Keratinocyte (primary cell): ENCODE results near the gene FAM163A.

ENCODE experiments used
- EZH2 ChIP-seq: IDR thresholded peaks from one replicate; pipeline ENCODE4 v1.6.1; 2012; ENCODE audit warnings: inconsistent platforms, mild to moderate bottlenecking, low read length, moderate library complexity
- TF ChIP-seq, protein P1 (sequence below), 3 experiments: IDR thresholded peaks in 1 of 3; conservative IDR thresholded peaks in 1 of 3; optimal IDR thresholded peaks in 1 of 3; 2 replicates in 2 of 3; 3 replicates in 1 of 3; pipeline versions ENCODE3 to v1.5.1; 2011; ENCODE audit warnings: low read length in 3 of 3, mild to moderate bottlenecking in 3 of 3, moderate library complexity in 2 of 3, control low read depth in 1 of 3, inconsistent platforms in 1 of 3; ENCODE audit not compliant: insufficient read depth in 2 of 3; ENCODE audit errors: extremely low read depth in 1 of 3

DNA sequence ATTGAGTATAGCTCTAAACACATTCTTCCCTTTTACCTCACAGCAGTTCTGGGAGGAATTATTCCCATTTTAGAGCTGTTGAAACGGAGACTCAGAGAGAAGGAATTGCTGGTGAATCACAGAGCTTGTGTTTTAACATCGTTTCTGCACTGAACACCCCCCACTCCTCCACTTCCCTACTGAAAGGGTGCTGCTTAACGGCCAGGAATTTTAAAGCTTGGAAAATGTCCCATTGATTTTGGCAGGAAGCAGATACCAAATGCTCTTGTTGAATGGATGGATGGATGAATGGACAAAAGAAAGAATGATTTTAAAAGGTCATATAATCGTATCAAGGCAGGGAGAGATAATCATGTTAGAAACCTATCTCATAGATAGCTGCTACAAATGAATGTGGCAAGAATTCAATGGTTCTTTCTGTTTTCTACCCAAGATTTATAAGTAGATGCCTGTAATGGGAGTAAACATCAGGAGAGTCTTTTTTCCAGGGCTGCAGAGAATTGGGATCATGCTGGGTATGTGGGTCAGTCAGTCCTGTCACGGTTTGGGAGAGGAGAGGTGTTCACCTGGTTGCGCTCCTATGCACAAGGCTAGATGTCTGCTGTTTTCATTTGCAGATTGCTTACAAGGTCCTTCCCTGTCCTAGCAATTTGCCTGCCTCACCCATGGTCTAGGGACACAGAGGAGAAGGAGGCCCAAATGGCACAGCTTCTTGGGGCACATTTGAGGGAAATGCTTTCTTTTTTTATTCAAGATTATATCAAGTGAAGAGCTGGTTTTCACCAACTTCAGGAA, 19.0 kb downstream of the FAM163A start:
- no peak for TF ChIP-seq EZH2
- TF ChIP-seq, protein P1, sequence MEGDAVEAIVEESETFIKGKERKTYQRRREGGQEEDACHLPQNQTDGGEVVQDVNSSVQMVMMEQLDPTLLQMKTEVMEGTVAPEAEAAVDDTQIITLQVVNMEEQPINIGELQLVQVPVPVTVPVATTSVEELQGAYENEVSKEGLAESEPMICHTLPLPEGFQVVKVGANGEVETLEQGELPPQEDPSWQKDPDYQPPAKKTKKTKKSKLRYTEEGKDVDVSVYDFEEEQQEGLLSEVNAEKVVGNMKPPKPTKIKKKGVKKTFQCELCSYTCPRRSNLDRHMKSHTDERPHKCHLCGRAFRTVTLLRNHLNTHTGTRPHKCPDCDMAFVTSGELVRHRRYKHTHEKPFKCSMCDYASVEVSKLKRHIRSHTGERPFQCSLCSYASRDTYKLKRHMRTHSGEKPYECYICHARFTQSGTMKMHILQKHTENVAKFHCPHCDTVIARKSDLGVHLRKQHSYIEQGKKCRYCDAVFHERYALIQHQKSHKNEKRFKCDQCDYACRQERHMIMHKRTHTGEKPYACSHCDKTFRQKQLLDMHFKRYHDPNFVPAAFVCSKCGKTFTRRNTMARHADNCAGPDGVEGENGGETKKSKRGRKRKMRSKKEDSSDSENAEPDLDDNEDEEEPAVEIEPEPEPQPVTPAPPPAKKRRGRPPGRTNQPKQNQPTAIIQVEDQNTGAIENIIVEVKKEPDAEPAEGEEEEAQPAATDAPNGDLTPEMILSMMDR (optimal IDR thresholded peaks at IDR 0.05 in 1 of 3, IDR thresholded peaks at IDR 0.05 in 1 of 3, conservative IDR thresholded peaks at IDR 0.05 in 1 of 3; ENCODE audit: extremely low read depth in 1 of 3, insufficient read depth in 2 of 3, low read length in 3 of 3), result no peak
